Loucy (cell line): Measurements from ENCODE around the gene ANGPTL3.

Source experiments
- H2AFZ ChIP-seq: fragments of 200-600 bp; sonication (generic); 2 replicates; pipeline ENCODE4 v1.6.0; 2016; ENCODE audit warnings: antibody characterized with exemption, mild to moderate bottlenecking, low read length, moderate library complexity
- H3F3A ChIP-seq: fragments of 200-600 bp; 2 replicates; pipeline ENCODE4 v1.6.0; 2016; ENCODE audit warnings: antibody characterized with exemption, low read depth, mild to moderate bottlenecking
- H3K27me3 ChIP-seq: fragments of 200-600 bp; sonication (generic); 2 replicates; pipeline ENCODE4 v1.6.1; 2014; ENCODE audit warnings: low read length, mild to moderate bottlenecking; ENCODE audit not compliant: insufficient read depth, poor library complexity, severe bottlenecking
- H3K36me3 ChIP-seq: fragments of 200-600 bp; sonication (generic); 2 replicates; pipeline ENCODE4 v1.6.1; 2016; ENCODE audit warnings: low read length; ENCODE audit not compliant: insufficient read depth
- H3K4me1 ChIP-seq: fragments of 200-600 bp; sonication (generic); 2 replicates; pipeline ENCODE4 v1.5.1; 2014; ENCODE audit warnings: low read length, mild to moderate bottlenecking; ENCODE audit not compliant: insufficient read depth, poor library complexity, severe bottlenecking
- H3K4me2 ChIP-seq: fragments of 200-600 bp; sonication (generic); 2 replicates; pipeline ENCODE4 v1.6.0; 2014; ENCODE audit warnings: antibody characterized with exemption, low read length, low read depth, mild to moderate bottlenecking; ENCODE audit not compliant: poor library complexity, severe bottlenecking
- H3K4me3 ChIP-seq: fragments of 200-600 bp; sonication (generic); 2 replicates; pipeline ENCODE4 v1.5.1; 2014; ENCODE audit warnings: low read length, mild to moderate bottlenecking, mixed read lengths; ENCODE audit not compliant: poor library complexity, severe bottlenecking
- H3K79me2 ChIP-seq: fragments of 200-600 bp; sonication (generic); 2 replicates; pipeline ENCODE4 v1.6.1; 2014; ENCODE audit warnings: low read length; ENCODE audit not compliant: insufficient read depth
- H3K9ac ChIP-seq: fragments of 200-600 bp; sonication (generic); 2 replicates; pipeline ENCODE4 v1.6.0; 2014; ENCODE audit warnings: mild to moderate bottlenecking, low read depth, low read length, moderate library complexity; ENCODE audit not compliant: poor library complexity, severe bottlenecking
- H3K9me2 ChIP-seq: fragments of 200-600 bp; sonication (generic); replicated peaks from 2 replicates; pipeline ENCODE4 v1.6.1; 2016; ENCODE audit warnings: low read depth, low read length, mixed read lengths
- H3K9me3 ChIP-seq: fragments of 200-600 bp; sonication (generic); 2 replicates; pipeline ENCODE4 v1.6.1; 2014; ENCODE audit warnings: mild to moderate bottlenecking, antibody characterized with exemption, low read length, low read depth; ENCODE audit not compliant: insufficient read depth
- H4K20me1 ChIP-seq: fragments of 200-600 bp; sonication (generic); 2 replicates; pipeline ENCODE4 v1.6.0; 2014; ENCODE audit warnings: antibody characterized with exemption, low read length, mild to moderate bottlenecking; ENCODE audit not compliant: insufficient read depth, poor library complexity, severe bottlenecking
- CTCF ChIP-seq: fragments of 200-600 bp; sonication (generic); conservative IDR thresholded peaks from 2 replicates; pipeline ENCODE4 v1.5.1; 2014; ENCODE audit warnings: mild to moderate bottlenecking, antibody characterized with exemption, low read length
- EZH2phosphoT487 ChIP-seq: fragments of 200-600 bp; IDR thresholded peaks from 2 replicates; pipeline ENCODE4 v1.6.1; 2018; ENCODE audit warnings: antibody characterized with exemption, mild to moderate bottlenecking, moderate library complexity, borderline replicate concordance

The ANGPTL3 gene

GRCh38 chr1:62621907-62622306 lies 24.6 kb downstream of the ANGPTL3 start:
- Histone ChIP-seq H3K79me2 (no peaks in the 10 kb centered on the region), H3K36me3 (peaks cover 26% of the 10 kb centered on the region; the same call in 1 of the 2 replicates), H3K27me3 (no peaks in the 10 kb centered on the region), H4K20me1 (no peaks in the 10 kb centered on the region), H3K4me1 (peaks cover 7% of the 10 kb centered on the region), H3F3A (no peaks in the 10 kb centered on the region), H3K4me3 (no peak overlapping the region), H3K9me3 (no peaks in the 10 kb centered on the region), H3K9me2 (no peaks in the 10 kb centered on the region), H2AFZ (no peak overlapping the region), H3K9ac (no peak overlapping the region), H3K4me2 (no peak overlapping the region)
- TF ChIP-seq CTCF (no peak), EZH2phosphoT487 (no peak)

GRCh38 chr1:62625415-62625814 lies 28.1 kb downstream of the ANGPTL3 start:
- H4K20me1 ChIP-seq = no peaks in the 10 kb centered on the region
- H3K36me3 ChIP-seq = peaks cover 20% of the 10 kb centered on the region; the same call in 1 of the 2 replicates
- H3K9me2 ChIP-seq = no peaks in the 10 kb centered on the region
- TF ChIP-seq CTCF (no peak), EZH2phosphoT487 (no peak)
- H3K79me2 ChIP-seq = no peaks in the 10 kb centered on the region
- H3F3A ChIP-seq = no peaks in the 10 kb centered on the region
- no peak overlapping the region for H3K4me3 ChIP-seq
- H3K27me3 ChIP-seq = no peaks in the 10 kb centered on the region
- H3K9ac ChIP-seq = no peak overlapping the region
- peaks cover 7% of the 10 kb centered on the region for H3K4me1 ChIP-seq
- H3K4me2 ChIP-seq = no peak overlapping the region
- H3K9me3 ChIP-seq = no peaks in the 10 kb centered on the region
- no peak overlapping the region for H2AFZ ChIP-seq

- H2AFZ ChIP-seq = no peak overlapping the region
- peaks cover 7% of the 10 kb centered on the region for H3K4me1 ChIP-seq
- H3K9me2 ChIP-seq = no peaks in the 10 kb centered on the region
- H3K4me2 ChIP-seq = no peak overlapping the region
- TF ChIP-seq CTCF (no peak), EZH2phosphoT487 (no peak)
- H3K79me2 ChIP-seq = no peaks in the 10 kb centered on the region
- no peaks in the 10 kb centered on the region for H4K20me1 ChIP-seq
- no peaks in the 10 kb centered on the region for H3K27me3 ChIP-seq
- 0 out of 2 replicates have a peak, but pooled peaks cover 4% of the 10 kb centered on the region for H3K9me3 ChIP-seq
- no peaks in the 10 kb centered on the region for H3F3A ChIP-seq
- H3K9ac ChIP-seq = no peak overlapping the region
- peaks cover 48% of the 10 kb centered on the region; the same call in 1 of the 2 replicates for H3K36me3 ChIP-seq
- H3K4me3 ChIP-seq = no peak overlapping the region
These were observed 31.2 kb downstream of the ANGPTL3 start for GRCh38 chr1:62628506-62628905.
